Stimulated activated CD4-positive, alpha-beta T cell treated with anti-CD3 and anti-CD28 coated beads, Interleukin-4, amount 100 ng/mL, for 4 hours (primary cell): Measurements from ENCODE around the gene PPFIA3.
A peak's percentile ranks its signal among the peaks of the same experiment; 100 is the strongest.
"Not testable (repeated sequence)": the region's sequence is repeated elsewhere in the genome, so short reads cannot be mapped to it uniquely, and the experiment has no call there.

Experiments used
- DNase-seq, 2 experiments: peaks; one replicate each; pipeline ENCODE4 v3.0.0-alpha.2; 2020

The PPFIA3 gene

GRCh38 chr19:49125025-49125731, 5.8 kb downstream of the PPFIA3 start:
- no peak for DNase-seq

DNA sequence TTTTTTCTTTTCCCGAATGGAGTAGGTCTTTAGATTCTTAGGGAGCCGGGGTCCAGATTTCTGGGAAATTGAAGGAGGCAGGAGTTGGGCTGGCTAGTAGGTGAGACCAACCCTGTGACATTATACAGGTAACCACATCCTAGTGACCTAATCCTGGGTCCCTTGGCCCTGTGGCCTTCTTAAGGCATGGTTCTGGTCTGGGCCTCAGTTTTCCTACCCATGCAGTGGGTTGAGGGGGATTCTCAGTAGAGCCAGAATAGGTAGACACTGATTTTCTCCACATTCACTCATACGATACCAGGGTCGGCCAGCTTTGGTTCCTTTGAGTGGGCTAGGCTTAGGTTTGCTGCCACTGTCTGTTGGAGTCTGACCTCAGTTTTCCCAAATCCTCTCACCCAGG, 7.2 kb downstream of the PPFIA3 start:
- no peak for DNase-seq

GRCh38 chr19:49127225-49127624, 7.9 kb downstream of the PPFIA3 start:
- not testable (repeated sequence) for DNase-seq

GRCh38 chr19:49127674-49128544, 8.6 kb downstream of the PPFIA3 start:
- DNase-seq, result peak; percentile 92 to 93

DNA sequence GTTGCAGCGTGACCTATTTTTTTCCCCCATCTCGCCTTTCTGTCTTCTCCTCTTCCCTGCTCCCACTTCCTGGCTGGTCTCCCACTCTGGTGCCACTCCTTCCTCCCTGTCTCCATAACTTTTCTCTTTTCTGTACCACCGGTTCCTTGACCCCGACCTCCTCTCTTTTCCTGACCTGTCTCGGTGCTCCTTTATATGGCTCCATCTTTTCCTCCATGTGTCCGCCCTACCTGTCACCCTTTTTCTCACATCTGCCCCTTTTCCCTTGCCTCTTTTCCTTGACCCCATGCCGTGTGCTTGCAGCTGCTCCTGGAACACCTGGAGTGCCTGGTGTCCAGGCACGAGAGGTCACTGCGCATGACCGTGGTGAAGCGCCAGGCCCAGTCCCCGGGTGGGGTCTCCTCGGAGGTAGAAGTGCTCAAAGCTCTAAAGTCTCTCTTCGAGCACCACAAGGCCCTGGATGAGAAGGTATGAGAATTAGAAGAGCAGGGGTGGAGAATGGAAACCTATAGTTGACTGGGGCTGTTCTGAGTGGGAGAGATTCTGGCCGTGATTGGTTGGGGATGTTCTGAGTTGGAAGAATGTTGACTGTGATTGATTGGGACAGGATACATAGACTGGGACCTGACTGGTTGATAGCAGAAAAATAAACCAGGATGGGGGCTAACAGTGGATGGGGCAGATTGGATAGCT, 9.3 kb downstream of the PPFIA3 start:
- no peak for DNase-seq

- DNase-seq, result no peak
Observed at GRCh38 chr19:49129238-49129583, 9.9 kb downstream of the PPFIA3 start.

GRCh38 chr19:49130325-49130724, 11.0 kb downstream of the PPFIA3 start:
- DNase-seq, result no peak

GRCh38 chr19:49132974-49133609, 13.7 kb downstream of the PPFIA3 start:
- DNase-seq, result peak in 1 of 2 experiments; percentile 49

DNA sequence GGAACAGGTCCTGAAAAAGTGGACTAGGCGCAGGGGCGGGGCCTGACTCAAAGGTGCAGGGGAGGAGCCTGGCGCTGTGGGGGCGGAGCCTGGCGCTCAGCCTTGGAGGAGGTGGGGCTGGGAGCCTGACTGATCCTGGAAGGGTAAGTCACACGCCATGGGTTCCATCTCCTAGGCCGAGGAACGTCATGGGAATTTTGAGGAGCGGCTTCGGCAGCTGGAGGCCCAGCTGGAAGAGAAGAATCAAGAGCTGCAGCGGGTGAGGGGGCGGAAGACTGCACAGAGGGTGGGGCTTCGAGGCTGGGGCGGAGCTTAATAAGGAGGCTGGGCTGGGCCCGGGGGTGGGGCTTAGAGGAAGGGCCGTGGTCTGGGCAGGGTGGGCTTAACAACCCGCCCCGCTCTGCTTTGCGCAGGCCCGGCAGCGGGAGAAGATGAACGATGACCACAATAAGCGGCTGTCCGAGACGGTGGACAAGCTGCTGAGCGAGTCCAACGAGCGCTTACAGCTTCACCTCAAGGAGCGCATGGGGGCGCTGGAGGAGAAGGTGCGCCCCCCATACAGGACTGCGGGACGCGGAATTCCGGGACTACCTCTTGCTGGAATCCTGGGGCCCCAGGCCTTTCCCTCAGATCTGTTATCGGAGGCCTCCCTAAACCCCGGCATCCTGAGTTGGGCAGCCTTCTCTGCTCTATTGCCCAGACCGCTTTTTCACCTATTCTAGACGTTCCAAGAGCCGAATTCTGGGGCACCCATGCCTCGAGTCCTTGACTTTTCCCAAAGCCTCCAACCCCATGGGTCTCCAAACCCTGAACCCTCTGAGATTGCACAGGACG, 14.5 kb downstream of the PPFIA3 start:
- peak; percentile 54 to 56 for DNase-seq

DNA sequence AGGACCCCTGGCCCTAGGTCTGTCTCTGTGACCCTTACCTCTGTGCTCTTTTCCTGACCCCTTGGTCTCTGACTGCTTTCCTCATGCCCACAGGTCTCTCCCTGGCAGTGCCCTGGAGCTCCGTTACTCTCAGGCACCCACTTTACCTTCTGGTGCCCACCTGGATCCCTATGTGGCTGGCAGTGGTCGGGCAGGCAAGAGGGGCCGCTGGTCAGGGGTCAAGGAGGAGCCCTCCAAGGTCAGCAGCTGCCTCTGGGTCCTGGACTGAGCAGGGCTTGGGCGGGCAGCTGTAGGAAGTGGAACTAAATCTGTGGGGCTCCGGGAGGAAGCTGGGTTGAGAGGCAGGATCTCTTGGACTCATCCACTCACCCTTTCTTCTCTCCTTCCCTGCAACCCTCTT, 16.3 kb downstream of the PPFIA3 start:
- no peak for DNase-seq

DNA sequence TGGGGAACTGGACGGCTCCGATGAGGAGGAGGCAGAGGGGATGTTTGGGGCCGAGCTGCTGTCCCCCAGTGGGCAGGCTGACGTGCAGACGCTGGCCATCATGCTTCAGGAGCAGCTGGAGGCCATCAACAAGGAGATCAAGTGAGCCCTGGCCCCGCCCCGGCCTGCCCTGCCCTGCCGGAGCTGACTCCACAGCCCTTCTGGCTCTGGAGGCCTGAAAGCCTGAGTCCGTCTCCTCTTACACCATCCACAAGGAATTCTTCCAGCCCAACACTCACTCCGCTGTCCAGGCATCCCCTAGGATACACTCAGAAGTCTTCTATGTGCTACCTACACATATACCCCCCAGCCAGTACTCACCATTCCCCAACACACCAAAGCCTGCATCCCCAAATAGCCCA, 17.4 kb downstream of the PPFIA3 start:
- DNase-seq, result no peak

DNA sequence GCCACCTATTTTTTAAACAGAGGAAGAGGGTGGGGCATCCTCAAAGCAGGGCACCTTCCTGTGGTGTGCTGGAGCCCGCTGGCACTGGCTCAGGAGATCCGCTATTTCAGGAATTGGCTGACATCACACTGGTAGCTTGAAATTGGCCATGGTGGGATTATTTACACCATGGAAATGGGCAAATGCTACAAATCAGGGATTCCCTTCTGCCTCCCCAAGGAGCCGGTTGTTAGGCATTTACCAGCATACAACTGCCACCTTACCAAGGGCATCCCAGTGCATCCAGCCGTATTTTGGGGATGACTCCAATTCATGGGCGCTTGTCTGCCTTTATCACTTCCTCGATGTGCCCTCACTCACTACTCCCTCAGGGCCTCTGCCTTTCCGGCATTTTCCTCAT, 21.6 kb downstream of the PPFIA3 start:
- DNase-seq, result no peak

- no peak for DNase-seq
Observed at GRCh38 chr19:49141352-49141751, 22.0 kb downstream of the PPFIA3 start.

GRCh38 chr19:49142866-49143335, 23.6 kb downstream of the PPFIA3 start:
- peak; percentile 45 to 60 for DNase-seq

GRCh38 chr19:49145573-49146407, 26.4 kb downstream of the PPFIA3 start:
- peak; percentile 61 to 77 for DNase-seq

GRCh38 chr19:49146408-49146770, 27.0 kb downstream of the PPFIA3 start:
- DNase-seq, result not testable (repeated sequence)

- DNase-seq, result no peak
Observed at GRCh38 chr19:49148044-49148682, 28.8 kb downstream of the PPFIA3 start.

GRCh38 chr19:49148784-49149651, 29.7 kb downstream of the PPFIA3 start:
- peak; percentile 74 to 75 for DNase-seq

GRCh38 chr19:49149652-49150105, 30.3 kb downstream of the PPFIA3 start:
- DNase-seq, result no peak
